ENCODE data around the gene CLTC.
A peak's percentile ranks its signal among the peaks of the same experiment; 100 is the strongest.
"Not testable (repeated sequence)": the region's sequence is repeated elsewhere in the genome, so short reads cannot be mapped to it uniquely, and the experiment has no call there.

Gene CLTC

DNA sequence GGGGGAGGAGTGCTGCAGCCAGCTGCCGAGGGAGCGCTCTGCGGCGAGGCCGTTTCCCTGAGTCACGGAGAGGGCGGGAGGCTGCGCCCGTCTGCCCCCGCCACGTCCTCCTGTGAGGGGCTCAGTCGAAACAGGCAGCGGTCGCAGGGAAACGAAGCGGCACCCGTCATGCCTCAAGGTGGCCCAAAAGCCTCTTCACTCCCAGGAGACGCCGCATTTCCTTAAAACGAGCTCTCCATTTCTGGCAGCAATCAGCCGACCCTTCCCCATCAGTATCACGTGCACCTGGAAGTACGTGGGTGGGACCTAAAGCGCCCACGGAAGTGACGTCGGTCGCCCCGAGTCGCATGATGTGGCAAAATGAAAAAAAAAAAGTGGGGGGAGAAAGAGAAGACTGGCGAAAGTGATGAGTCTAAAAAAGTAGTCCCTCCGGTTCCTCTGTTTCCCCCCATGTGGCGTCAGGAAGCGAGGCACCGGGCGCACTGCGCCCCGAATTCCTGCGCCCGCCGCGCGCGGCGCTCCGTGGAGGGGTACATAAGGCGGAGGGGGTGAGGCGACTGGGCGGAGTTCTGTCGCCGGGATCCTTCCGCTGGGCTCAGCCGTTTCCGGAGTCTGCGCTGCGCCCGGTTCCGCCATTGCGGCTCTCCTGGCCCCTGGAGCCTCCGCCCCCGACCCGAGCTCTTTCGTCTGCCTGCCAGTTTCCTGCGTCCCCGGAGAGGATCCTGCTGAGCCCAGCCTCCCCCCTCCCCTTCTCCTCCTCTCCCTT, at the start of gene CLTC:
CLTC (plus strand) TSS at position 598 of the 766 bp plus-strand sequence. CDS start 237 bp downstream, outside the sequence.
- peak; percentile 93 for DNase-seq

DNA sequence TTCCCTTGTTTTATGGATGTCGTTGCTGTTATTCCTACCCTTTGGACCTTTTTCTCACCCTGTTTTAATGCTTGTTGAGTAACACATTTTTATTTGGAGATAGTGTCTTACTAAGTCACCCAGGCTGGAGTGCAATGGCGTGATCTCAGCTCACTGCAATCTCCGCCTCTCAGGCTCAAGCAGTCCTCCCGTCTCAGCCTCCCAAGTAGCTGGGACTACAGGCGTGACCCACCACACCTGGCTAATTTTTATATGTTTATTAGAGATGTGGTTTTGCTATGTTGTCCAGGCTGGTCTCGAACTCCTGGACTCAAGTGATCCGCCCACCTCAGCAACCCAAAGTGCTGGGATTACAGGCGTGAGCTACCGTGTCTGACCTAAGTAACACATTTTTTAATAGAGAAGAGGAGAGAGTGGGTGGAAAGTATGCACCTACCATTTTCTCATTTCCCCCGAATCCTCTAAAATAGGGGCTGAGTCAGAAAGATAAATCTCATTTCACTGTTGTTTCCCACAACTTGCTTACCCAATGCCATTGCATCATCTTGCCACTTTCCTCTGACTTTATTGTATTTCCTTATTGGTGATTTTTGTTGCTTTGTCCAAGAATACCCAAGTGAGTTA, 47.3 kb upstream of the CLTC start:
- no peak for DNase-seq

DNA sequence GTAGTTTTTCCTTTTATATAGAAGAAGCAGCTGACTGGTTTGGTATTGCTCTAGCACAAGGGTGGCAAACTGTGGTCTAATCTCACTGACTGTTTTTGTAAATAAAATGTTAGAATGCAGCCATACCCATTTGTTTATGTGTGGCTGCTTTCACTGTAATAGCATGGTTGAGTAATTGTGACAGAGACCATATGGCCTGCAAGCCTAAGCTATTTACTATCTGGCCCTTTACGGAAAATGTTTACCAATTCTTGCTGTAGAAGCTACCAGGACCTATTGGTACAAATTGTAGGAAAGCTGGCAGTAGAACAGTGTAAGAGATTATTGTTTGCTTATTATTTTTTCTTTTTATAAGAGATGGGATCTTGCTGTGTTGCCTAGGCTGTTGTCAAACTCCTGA, 35.5 kb upstream of the CLTC start:
- not testable (repeated sequence) for DNase-seq

DNA sequence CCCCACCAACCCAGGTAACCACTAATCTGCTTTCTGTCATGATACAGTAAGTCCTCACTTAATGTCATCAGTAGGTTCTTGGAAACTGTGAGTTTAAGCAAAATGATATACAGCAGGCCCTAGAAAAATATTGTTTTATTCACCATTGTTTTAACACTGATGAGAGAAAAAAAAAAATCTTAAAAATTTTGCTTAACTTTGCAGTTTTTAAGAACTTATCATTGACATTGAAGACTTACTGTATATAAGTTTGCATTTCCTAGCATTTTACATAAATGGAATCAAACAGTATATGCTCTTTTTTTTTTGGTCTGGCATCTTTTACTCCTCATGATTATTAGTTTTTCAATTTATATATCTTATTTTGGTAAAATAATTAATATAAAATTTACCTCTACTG, 19.5 kb upstream of the CLTC start:
- no peak for DNase-seq

DNA sequence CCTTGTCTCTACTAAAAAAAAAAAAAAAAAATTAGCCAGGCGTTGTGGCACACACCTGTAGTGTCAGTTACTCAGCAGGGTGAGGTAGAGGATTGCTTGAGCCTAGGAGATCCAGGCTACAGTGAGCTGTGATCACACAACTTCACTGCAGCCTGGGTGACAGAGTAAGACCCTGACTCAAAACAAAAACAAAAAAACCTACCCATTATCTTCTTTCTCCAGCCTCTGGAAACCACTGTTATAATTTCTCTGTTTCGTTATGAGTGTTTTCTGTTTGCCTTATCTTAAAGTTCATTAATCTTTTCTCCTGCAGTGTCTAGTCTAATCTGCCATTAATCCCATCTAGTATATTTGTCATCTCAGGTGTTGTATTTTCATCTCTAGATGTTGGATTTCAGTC, 18.6 kb upstream of the CLTC start:
- no peak for DNase-seq

DNA sequence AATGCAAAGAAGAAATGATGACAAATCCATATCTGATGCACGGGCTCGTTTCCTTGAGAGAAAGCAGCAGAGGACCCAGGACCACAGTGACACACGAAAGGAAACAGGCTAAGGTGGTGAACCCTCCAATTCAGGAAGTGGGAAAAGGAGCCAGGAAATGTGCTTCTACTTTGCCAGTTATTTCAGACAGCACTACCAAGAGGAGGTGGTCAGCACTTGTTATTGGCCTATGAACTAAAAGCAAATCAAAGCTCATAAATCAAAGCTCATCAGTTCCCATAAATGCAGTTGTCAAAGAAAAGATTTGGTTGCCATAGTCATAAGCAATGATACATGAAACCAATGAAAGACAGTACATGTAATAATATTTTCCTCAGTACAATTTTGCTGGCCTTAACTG, 12.6 kb upstream of the CLTC start:
- DNase-seq = no peak

DNA sequence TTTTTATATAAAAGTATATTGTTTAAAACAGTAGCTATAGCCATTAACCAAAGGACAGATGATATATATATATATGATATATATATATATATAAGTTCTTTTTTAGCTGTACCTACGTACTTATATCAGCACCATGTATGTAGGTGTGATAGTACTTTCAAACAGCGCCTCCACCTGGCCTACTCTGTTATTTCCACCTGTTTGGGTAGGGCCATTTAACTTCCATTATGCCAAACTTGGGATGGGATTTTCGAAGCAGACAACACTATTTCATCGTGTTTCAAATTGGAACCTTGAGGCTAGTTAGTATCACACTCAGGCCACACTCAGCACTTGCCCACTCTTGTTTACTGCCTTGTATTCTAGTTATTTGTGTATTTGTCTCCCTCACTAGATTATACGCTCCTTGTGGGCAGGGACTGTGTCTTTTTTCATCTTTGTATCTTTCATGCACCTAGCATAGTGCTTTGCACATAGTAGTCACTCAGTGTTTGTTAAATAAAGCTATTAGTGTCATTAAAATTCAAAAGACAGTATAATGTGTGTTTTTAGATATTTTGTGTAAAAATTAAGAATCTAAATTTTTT, 11.8 kb upstream of the CLTC start:
- DNase-seq = no peak

DNA sequence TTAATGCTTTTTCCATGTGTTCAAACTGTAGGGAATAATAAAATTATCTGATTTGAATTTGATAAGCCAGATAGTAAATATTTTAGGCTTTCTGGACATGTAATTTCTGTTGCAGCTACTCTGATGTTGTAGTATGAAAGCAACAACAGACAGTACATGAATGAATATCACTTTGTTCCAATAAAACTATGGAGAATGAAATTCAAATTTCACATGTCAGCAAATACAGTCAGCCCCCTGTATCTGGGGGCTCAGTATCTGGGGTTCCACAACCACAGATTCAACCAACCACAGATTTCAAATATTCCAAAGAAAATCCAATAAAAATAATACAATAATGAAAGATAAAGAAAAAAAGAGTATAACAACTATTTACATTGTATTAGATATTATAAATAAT, 8.2 kb upstream of the CLTC start:
- DNase-seq = no peak

DNA sequence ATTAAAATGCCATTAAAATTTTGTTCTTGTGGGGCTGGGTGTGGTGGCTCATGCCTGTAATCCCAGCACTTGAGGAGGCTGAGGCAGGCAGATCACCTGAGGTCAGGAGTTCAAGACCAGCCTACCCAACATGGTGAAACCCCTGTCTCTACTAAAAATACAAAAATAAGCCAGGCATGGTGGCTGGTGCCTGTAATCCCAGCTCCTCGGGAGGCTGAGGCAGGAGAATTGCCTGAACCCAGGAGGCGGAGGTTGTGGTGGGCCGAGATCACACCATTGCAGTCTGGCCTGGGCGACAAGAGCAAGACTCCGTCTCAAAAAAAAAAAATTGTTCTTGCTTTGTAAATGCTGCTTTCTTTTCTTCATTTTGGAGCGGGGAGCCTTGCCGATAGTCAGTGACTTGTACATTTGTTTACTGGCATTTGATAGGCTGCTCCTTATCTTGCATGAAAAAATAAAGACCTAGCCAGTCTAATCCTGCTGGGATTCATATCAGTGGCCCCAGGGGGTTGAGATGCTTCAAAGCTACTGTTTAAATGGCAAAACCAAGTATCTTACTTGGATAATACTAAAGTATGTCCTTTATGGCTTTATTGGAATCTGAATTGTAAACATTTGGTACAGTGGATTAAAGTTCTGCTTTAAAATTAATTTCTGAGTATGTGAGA, 3.3 kb upstream of the CLTC start:
- DNase-seq = no peak

DNA sequence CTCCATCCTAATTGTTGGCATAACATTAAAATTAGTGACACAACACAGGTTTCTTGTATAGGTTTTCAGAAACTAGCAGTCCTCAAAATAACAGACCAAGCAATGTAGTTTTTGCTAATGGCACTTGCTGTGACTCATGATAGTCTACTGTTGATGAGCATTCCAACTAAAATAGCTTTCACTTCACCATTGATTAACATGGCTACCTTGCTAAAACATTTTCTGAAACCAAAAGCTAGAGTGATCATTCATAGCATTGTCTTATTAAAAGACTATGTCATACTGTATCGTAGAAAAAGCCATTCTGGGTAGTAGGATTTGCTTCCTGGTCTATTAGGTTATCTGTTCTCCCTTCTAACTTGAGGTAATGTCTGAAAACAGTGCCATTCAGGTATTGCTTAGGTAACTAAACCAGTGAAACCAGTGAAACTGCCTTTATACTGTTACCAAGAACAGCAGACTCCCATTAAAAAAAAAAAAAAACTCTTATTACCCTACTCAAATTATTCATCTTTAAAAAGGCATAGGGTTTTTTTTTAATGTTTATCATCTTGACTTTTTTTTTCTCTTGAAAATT, 2.5 kb upstream of the CLTC start:
- no peak for DNase-seq

DNA sequence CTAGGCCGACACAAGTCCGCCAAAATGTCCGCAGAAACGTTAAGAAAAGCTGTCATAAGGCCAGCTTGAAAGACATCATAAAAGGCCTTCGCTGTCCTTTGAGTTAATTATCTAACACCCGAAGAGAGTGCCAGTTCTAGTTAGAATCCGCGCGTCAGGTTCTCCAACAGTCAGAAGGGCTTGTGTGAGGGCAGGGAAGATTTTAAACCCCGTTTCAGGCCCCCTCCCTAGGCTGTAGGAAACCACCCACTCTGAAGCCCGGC, 729 bp upstream of the CLTC start:
- DNase-seq = no peak

DNA sequence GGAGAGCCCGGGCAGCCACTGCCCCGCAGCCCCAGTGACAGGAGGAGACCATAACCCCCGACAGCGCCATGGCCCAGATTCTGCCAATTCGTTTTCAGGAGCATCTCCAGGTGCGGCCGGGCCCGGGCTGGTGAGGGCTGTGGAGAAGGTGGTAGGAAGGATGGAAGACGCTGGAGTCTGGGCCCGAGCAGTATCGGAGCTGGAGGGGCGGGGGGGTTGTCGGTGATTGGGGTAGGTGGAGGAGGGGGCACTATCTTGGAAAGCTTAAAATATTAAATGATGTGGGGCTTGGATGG, 317 bp downstream of the CLTC start:
- no peak for DNase-seq

DNA sequence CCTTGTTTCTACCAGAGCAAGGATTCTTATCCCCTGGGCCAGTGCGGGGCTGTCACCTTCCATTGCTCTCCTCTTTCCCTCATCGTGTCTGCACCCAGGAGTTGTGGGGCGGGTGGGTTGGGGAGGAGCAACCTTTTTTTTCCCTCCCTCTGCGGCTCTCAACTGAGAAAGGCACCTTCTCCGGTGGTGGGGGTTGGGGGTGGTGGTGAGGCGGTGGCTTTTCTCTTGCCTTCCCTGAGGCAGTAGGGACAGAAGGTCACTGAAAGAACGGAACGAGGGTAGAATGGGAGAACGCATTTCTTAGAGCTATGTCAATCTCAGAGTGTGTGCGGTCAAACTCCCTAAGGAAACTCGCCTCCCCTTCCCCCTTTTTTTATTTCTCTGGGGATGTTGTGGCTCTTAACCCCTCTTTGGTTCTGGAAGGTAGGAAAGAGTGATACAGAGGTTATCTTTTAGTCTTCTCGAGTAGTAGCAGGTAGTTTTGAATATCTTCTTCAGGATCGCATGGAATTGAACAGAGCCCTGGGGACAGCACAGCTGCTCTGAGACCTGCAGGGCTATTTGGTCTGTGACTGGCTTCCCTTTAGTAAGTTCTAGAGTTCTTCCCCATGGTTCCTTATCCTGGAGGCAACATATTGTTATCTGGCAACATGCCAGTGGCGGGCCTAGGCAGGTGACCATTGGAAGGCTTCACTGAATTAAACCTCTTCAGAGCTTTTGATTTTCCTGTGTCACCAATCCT, 994 bp downstream of the CLTC start:
- DNase-seq = peak; percentile 42

DNA sequence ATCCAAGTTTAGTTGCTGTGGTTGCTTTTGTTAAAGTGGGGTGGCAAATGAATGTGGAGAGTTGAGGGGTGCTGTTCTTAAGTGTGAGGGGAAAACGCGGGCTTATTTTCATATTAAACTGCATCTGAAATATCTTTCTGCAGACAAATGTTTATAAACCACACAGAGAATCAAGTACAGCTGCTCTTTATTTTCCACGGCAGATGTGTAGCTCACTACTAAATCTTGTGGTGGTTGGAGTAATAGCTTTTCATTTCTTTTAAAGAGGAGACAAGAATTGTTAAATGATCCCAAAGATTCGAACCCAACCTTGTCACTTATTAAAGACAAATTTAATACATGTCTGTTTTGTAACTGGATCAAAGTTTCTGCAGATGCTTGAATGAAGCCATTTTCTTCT, 2.1 kb downstream of the CLTC start:
- DNase-seq = no peak

DNA sequence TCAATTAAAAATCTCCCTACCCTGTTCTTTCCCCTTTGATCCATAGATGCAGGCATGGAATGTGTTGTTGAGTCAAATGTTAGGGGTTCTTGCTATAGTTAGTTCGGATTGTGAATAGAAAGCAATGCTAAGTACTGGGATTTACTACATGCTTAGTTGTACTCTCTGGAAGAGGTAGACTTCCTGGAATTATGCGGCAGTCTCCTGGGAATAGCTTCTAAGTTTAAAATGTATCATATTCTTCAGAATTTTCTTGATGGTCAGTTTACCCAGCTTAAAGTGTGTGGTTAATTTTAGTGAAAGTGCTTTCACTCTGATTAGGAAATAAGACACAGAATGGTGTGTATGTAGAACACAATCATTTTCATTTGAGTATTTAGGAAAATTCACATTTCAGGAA, 3.5 kb downstream of the CLTC start:
- no peak for DNase-seq

DNA sequence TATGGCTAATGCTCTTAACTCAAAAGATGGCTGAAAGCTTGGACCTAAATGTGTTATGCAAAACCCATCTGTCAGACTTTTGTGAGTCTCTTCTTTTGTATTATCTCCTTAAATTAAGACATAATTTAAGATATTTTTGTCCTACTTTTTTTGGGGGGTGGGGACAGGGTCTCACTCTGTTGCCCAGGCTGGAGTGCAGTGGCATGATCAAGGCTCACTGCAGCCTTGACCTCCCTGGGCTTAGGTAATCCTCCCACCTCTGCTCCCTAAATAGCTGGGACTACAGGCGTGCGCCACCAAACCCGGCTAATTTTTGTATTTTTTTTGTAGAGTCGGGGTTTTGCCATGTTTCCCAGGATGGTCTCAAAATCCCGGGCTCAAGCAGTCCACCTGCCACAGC, 7.1 kb downstream of the CLTC start:
- no peak for DNase-seq

DNA sequence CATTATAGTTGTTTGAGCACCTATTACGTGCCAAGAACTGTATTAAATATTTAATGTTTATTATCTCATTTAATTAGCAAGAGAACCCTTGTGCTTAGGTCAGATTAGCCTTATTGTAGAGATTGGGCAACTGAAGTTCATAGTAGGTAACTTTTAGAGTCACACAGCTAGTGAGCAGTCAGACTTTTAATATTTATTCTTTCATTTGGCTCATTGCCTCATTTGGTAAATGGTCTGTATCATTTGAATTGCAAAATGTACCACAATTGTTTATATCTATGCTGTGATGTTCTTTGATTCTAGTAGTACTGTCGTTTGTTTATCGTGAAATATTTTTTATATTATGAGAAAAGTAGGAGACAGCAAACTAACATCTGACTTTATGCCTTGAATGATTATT, 7.6 kb downstream of the CLTC start:
- DNase-seq = no peak

DNA sequence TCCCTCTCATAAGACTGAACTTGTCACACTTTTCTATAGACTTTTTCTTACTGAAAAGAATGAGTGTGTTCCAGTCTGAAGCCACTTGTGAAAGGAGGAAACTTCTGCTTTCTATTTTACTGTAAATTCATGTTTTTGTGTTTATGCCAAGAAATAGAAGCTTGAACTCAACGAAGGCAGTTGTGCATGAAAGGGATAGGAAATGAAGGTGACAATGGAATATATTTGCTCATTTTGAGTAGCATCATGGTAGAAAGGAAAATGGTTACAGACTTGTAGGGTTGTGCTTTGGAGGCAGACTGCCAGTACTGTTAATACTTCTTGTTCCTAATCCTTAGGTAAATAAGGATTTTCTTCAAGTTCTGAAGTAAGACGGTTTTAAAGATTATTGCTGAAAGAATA, 8.1 kb downstream of the CLTC start:
- no peak for DNase-seq

DNA sequence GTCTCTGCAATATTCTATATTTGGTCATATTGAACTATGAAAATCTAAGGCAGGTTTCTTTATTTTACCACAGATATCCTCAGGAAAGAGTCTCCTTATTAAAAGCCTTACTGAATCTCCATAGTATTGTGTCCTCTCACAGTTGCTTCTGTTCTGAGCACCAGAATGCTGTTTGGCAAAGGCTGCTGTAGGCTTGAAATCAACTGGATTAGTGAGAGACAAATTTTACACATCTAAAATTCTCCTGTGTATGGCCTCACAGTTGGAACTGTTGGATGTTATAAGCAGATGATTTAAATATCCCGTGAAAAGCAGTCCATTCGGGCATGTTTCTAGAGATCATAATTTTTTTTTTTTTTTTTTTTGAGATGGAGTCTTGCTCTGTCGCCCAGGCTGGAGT, 9.5 kb downstream of the CLTC start:
- DNase-seq = no peak

DNA sequence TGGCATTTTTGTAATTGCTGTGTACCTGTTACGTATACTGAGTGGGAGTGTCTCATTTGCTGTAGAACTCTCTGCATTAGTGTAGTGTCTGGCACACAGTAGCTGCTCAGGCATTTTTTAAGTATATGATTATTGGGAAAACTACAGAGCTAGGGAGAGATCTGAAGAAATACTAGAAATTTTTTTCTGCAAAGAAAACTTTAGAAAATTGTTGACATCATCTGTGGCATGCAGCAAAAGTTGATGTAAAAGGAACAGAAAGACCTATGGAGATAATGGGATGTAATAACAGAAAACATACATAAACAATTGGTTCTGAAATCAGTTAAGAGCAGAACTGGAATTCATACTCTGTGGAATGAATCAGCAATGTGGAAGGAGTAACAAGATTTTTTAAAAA, 11.6 kb downstream of the CLTC start:
- no peak for DNase-seq

DNA sequence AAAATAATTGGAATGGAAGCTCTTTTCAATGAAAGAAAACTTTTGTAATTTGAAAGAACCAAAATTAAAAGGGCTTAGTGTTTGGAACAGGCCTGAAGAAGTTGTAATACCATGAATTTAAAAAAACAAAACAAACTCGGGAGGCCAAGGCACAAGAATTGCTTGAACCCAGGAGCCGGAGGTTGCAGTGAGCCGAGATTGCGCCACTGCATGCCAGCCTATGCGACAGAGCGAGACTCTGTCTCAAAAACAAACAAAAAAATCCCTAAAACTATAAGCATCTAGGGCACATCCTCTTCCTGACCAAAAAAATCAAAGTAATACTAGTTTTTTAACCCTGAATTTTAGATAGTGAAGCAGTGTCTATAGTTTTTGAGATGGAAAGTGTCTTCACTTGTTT, 12.7 kb downstream of the CLTC start:
- DNase-seq = no peak

DNA sequence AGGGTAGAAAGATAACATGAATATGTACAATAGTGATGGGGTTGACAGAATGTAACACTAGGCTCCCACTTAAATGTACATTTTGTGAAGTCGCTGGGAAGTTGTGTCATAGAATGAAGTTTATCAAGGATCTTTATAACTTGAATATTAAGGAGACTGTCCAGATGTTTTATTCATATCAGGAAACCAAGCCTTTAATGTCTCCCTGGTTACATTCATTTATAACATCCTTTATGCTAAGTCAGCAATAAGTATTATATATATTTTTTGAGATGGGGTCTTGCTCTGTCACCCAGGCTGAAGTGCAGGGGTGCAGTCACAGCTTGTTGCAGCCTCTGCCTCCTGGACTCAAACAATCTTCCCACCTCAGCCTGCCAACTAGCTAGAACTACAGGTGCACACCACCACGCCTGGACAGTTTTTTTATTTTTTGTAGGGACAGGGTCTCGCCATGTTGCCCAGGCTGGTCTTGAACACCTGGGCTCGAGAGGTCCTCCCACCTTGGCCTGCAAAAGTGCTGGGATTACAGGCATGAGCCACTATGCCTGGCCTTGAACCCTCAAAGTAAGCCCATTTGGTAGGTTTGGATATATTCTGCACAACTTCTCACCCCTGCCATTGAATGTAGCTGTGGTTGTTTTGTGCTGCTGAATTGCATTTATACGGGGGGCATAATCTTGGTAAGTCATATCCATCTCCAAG, 14.1 kb downstream of the CLTC start:
- no peak for DNase-seq
